Left ventricle myocardium inferior (tissue), 1 donor: ENCODE results near the gene RAB9A. TPM values are rescaled to one million over a fixed set of nuclear protein-coding genes. Genes with fewer than 3 reads are reported as not detected.

Experiments used
- DNase-seq: peaks from one replicate; pipeline ENCODE4 v3.0.0-alpha.2; 2020
- H3K27ac ChIP-seq: fragments of 200-600 bp; replicated peaks from 2 replicates; pipeline ENCODE4 v1.8.0; 2021
- H3K27me3 ChIP-seq: fragments of 200-600 bp; 2 replicates; pipeline ENCODE4 v1.8.0; 2021; ENCODE audit warnings: low read depth
- H3K36me3 ChIP-seq: fragments of 200-600 bp; 2 replicates; pipeline ENCODE4 v1.8.0; 2021
- H3K4me1 ChIP-seq: fragments of 200-600 bp; 2 replicates; pipeline ENCODE4 v1.8.0; 2021
- H3K4me3 ChIP-seq: fragments of 200-600 bp; 2 replicates; pipeline ENCODE4 v1.8.0; 2021; ENCODE audit warnings: mild to moderate bottlenecking, moderate library complexity
- H3K9me3 ChIP-seq: fragments of 200-600 bp; replicated peaks from 2 replicates; pipeline ENCODE4 v1.8.0; 2021
- intact Hi-C: fragments of 100-400 bp; cut with micrococcal nuclease; formaldehyde crosslinking; loops from one replicate; pipeline ENCODE4 v1.11.0; 2022
- total RNA-seq: library from RNA; stranded (reverse); fragmentation: NEBNext Ultra II Directional; extraction: Animal tissue kit (Norgen Biotek cat#: 25700); gene quantifications from one replicate; pipeline ENCODE4 v1.2.1, GENCODE V29; 2021
- TF ChIP-seq, protein P1 (sequence below): fragments of 200-600 bp; IDR thresholded peaks from 2 replicates; pipeline ENCODE4 v1.8.0; 2021; ENCODE audit warnings: antibody characterized with exemption, mild to moderate bottlenecking, borderline replicate concordance
- donor health status: DM: no; HTN: yes; CAD: no; lungs with severe emphysema.

RAB9A gene
- total RNA-seq, 1 donor from 2014 or later, result 22.2 TPM

DNA sequence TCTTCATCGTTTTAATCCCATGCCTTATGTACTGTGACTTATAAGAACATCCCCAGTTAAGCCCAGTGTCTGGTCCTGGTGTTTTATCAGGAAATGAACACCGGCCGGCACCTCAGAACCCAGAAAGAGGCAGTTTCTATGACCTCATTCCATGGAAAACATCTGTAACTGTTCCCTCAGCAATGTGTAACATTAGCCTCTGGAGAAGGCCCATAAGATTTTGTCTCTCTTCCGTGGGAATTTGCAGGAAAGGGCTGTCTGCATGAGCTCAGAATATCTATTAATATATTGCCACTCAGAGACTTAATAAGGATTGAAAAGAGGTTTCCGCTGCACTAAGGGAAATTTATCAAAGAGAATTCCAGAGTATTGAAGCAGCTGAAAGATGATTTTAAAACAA is 39.1 kb upstream of the RAB9A start:
- Histone ChIP-seq H3K4me1 (peaks cover 22% of the 10 kb centered on the region), H3K27me3 (no peaks in the 10 kb centered on the region), H3K27ac (peak overlapping the region; percentile 46), H3K9me3 (no peaks in the 10 kb centered on the region), H3K36me3 (no peaks in the 10 kb centered on the region), H3K4me3 (no peak overlapping the region)
- intact Hi-C loops, result loop anchor here (5.0 to 10.0 kb wide), 3 partner anchors 95 to 382 kb away; no protein-coding TSS in a partner anchor
- DNase-seq, result no peak
- TF ChIP-seq, protein P1, sequence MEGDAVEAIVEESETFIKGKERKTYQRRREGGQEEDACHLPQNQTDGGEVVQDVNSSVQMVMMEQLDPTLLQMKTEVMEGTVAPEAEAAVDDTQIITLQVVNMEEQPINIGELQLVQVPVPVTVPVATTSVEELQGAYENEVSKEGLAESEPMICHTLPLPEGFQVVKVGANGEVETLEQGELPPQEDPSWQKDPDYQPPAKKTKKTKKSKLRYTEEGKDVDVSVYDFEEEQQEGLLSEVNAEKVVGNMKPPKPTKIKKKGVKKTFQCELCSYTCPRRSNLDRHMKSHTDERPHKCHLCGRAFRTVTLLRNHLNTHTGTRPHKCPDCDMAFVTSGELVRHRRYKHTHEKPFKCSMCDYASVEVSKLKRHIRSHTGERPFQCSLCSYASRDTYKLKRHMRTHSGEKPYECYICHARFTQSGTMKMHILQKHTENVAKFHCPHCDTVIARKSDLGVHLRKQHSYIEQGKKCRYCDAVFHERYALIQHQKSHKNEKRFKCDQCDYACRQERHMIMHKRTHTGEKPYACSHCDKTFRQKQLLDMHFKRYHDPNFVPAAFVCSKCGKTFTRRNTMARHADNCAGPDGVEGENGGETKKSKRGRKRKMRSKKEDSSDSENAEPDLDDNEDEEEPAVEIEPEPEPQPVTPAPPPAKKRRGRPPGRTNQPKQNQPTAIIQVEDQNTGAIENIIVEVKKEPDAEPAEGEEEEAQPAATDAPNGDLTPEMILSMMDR, result no peak

DNA sequence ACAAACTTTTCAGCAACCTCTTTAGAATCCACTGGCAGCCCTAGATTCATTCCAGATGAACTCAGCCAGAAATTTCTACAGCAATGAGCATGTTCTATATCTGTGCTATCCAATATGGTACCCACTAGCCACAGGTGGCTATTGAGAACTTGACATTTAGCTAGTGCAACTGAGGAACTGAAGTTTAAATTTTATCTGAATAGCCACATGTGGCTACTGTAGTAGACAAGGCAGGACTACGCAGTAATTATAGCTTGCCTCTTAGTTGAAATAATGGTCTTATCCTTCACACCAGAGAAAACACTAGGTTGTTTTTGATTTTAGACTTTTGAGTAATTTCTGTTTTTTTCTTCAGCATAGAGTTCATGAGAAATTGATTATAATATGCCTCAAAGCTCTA is 38.6 kb upstream of the RAB9A start:
- intact Hi-C loops, result loop anchor here (5.0 to 10.0 kb wide), 2 partner anchors 94 to 382 kb away; no protein-coding TSS in a partner anchor
- peak overlapping the region; percentile 46 for H3K27ac ChIP-seq
- H3K9me3 ChIP-seq, result no peaks in the 10 kb centered on the region
- no peak for DNase-seq
- H3K4me3 ChIP-seq, result no peak overlapping the region
- H3K27me3 ChIP-seq, result no peaks in the 10 kb centered on the region
- H3K4me1 ChIP-seq, result peaks cover 22% of the 10 kb centered on the region
- H3K36me3 ChIP-seq, result no peaks in the 10 kb centered on the region
- TF ChIP-seq, protein P1, result no peak

DNA sequence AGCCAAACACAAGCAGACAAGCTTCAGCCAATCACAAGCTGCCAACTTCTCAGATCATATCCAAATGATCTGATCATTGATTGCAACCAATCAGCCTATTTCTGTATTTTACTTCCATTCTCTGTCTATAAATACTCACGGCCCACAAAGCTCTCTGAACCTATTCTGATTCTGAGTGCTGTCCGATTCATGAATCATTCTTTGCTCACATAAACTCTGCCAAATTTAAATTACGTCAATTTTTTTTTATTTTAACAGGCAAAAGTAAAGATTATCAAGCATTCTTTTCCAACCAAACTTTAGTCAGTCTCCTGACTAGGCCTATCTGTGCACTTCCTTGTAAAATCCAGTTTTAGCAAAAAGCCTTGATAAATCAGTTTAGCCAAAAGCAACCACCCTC is 37.8 kb upstream of the RAB9A start:
- no peaks in the 10 kb centered on the region for H3K27me3 ChIP-seq
- TF ChIP-seq, protein P1, result no peak

DNA sequence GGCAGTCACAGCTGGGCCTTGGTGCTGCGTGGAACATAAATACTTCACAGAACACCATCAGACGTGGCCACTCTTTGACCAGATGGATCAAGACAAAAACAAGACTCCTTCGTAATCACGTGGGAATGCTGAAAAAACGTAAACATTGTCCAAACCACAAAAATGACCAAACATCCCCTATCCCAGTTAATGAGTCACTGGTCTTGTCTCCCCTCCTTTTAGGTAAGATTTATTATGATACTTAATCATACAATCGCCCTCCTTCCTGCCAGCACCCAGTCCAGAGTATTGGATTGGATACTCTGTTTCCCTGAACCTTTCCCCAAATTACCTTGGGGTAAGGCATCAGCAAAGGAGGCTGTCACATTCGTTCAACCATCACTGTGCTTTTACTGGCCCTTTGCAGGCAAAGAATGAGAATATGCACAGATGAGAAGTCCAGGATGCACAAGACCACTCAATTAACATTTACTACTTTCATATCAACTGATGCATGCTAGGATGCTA is 36.6 kb upstream of the RAB9A start:
- peaks cover 21% of the 10 kb centered on the region for H3K4me1 ChIP-seq
- H3K27ac ChIP-seq, result peak overlapping the region; percentile 96
- TF ChIP-seq, protein P1, result no peak
- peak overlapping the region; percentile 71 for H3K4me3 ChIP-seq
- H3K9me3 ChIP-seq, result no peaks in the 10 kb centered on the region
- intact Hi-C loops, result loop anchor here (5.0 to 10.0 kb wide), 2 partner anchors 92 to 380 kb away; no protein-coding TSS in a partner anchor
- no peak for DNase-seq
- H3K27me3 ChIP-seq, result no peaks in the 10 kb centered on the region
- no peaks in the 10 kb centered on the region for H3K36me3 ChIP-seq

More for the DNA sequence above, 37.8 kb upstream of the RAB9A start:
- Histone ChIP-seq H3K4me1 (peaks cover 22% of the 10 kb centered on the region), H3K27ac (no peak overlapping the region), H3K36me3 (no peaks in the 10 kb centered on the region), H3K9me3 (no peaks in the 10 kb centered on the region), H3K4me3 (no peak overlapping the region)
- intact Hi-C loops, result loop anchor here (5.0 to 10.0 kb wide), 2 partner anchors 94 to 381 kb away; no protein-coding TSS in a partner anchor
- DNase-seq, result no peak

DNA sequence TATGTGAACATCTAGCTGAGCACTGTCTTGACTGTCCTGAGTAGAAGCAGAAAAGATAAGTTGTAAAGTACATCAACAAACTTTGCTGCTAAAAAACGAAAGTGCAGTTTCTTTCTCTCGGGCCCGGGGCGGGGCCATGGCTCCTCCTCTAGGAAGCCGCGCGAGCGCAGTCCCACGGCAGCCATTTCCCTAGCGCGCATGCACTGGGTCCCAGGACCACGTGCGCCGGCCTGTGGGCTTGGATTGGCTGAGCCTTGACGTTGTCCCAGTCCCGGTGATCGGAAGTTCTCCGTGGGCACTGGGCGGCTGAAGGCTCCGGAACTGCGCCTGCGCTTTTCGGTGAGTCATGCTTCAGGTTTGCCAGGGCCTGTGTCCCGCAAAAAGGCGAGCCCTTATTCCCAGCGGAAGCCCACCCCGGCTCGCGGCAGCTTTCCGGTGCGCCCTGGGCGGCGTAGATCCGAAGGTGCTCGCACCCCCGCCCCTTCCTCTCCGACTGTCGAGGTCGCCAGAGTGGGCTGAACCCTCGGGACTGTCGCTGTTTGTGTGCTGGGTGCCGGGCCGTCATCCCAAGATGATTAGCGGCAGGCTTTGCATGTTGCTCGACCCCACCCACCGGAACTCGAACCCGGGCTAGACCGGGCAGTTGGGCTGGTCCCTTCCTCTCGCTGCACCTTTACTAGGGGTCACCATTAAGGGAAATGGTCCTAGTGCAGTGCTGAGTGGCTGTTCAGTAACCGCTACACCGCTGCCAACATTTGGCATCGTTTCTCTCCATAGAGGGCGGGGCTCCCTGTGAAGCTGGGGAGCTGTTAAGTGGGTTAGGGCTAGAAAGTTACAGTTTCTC is 35.9 kb upstream of the RAB9A start, which contains the start of gene TCEANC:
Gene TCEANC, plus strand, starts transcription at position 292 of the 844 bp plus-strand sequence. CDS start 9,368 bp downstream, outside the sequence.
- peak; percentile 94 for DNase-seq
- peak within 1 kb of the TSS; percentile 71 for H3K4me3 ChIP-seq
- no peaks in the 10 kb centered on the region for H3K27me3 ChIP-seq
- peaks cover 14% of the 10 kb centered on the region for H3K4me1 ChIP-seq
- peak within 1 kb of the TSS; percentile 96 for H3K27ac ChIP-seq
- H3K9me3 ChIP-seq, result no peaks in the 10 kb centered on the region
- TF ChIP-seq, protein P1, result no peak
- H3K36me3 ChIP-seq, result no peaks in the 10 kb centered on the region
- intact Hi-C loops, result loop anchor here (5.0 to 10.0 kb wide), 2 partner anchors 92 to 379 kb away; no protein-coding TSS in a partner anchor
